Neural cell (in vitro differentiated cells): ENCODE measurements around the gene MAP3K14.

Experiments
- CTCF ChIP-seq: fragments of 450-650 bp; IDR thresholded peaks from 2 replicates; pipeline ENCODE4 v1.5.1; 2014; ENCODE audit warnings: antibody characterized with exemption, mild to moderate bottlenecking, moderate library complexity; ENCODE audit not compliant: poor library complexity, severe bottlenecking
- EP300 ChIP-seq: fragments of 450-650 bp; conservative IDR thresholded peaks from 2 replicates; pipeline ENCODE4 v1.6.1; 2014; ENCODE audit warnings: antibody characterized with exemption, mild to moderate bottlenecking, moderate library complexity; ENCODE audit not compliant: poor library complexity, severe bottlenecking
- EZH2 ChIP-seq: fragments of 200-600, 300-800 bp; shearing (Covaris generic), sonication (generic); IDR thresholded peaks from 2 replicates; pipeline ENCODE4 v1.6.1; 2014; ENCODE audit warnings: antibody characterized with exemption, low read length, borderline replicate concordance, mild to moderate bottlenecking; ENCODE audit not compliant: insufficient read depth, poor library complexity, severe bottlenecking
- MXI1 ChIP-seq: fragments of 450-650 bp; conservative IDR thresholded peaks from 2 replicates; pipeline ENCODE4 v1.6.1; 2014; ENCODE audit warnings: antibody characterized with exemption, mild to moderate bottlenecking; ENCODE audit not compliant: poor library complexity, severe bottlenecking
- POLR2AphosphoS5 ChIP-seq: IDR thresholded peaks from 2 replicates; pipeline ENCODE4 v1.6.1; 2012
- REST ChIP-seq: IDR thresholded peaks from 2 replicates; pipeline ENCODE4 v1.6.1; 2012; ENCODE audit warnings: borderline replicate concordance

- TF ChIP-seq CTCF (no peak), EP300 (no peak), EZH2 (no peak), POLR2AphosphoS5 (no peak), REST (no peak), MXI1 (no peak)
Measured at GRCh38 chr17:45267436-45268055, 49.3 kb downstream of the MAP3K14 start.
